Loucy (cell line): ENCODE results near the gene TXNDC5.

Experiments
- H2AFZ ChIP-seq: fragments of 200-600 bp; sonication (generic); 2 replicates; pipeline ENCODE4 v1.6.0; 2016; ENCODE audit warnings: antibody characterized with exemption, mild to moderate bottlenecking, low read length, moderate library complexity
- H3F3A ChIP-seq: fragments of 200-600 bp; 2 replicates; pipeline ENCODE4 v1.6.0; 2016; ENCODE audit warnings: antibody characterized with exemption, low read depth, mild to moderate bottlenecking
- H3K27me3 ChIP-seq: fragments of 200-600 bp; sonication (generic); 2 replicates; pipeline ENCODE4 v1.6.1; 2014; ENCODE audit warnings: low read length, mild to moderate bottlenecking; ENCODE audit not compliant: insufficient read depth, poor library complexity, severe bottlenecking
- H3K36me3 ChIP-seq: fragments of 200-600 bp; sonication (generic); 2 replicates; pipeline ENCODE4 v1.6.1; 2016; ENCODE audit warnings: low read length; ENCODE audit not compliant: insufficient read depth
- H3K4me1 ChIP-seq: fragments of 200-600 bp; sonication (generic); 2 replicates; pipeline ENCODE4 v1.5.1; 2014; ENCODE audit warnings: low read length, mild to moderate bottlenecking; ENCODE audit not compliant: insufficient read depth, poor library complexity, severe bottlenecking
- H3K4me2 ChIP-seq: fragments of 200-600 bp; sonication (generic); 2 replicates; pipeline ENCODE4 v1.6.0; 2014; ENCODE audit warnings: antibody characterized with exemption, low read length, low read depth, mild to moderate bottlenecking; ENCODE audit not compliant: poor library complexity, severe bottlenecking
- H3K4me3 ChIP-seq: fragments of 200-600 bp; sonication (generic); 2 replicates; pipeline ENCODE4 v1.5.1; 2014; ENCODE audit warnings: low read length, mild to moderate bottlenecking, mixed read lengths; ENCODE audit not compliant: poor library complexity, severe bottlenecking
- H3K79me2 ChIP-seq: fragments of 200-600 bp; sonication (generic); 2 replicates; pipeline ENCODE4 v1.6.1; 2014; ENCODE audit warnings: low read length; ENCODE audit not compliant: insufficient read depth
- H3K9ac ChIP-seq: fragments of 200-600 bp; sonication (generic); 2 replicates; pipeline ENCODE4 v1.6.0; 2014; ENCODE audit warnings: mild to moderate bottlenecking, low read depth, low read length, moderate library complexity; ENCODE audit not compliant: poor library complexity, severe bottlenecking
- H3K9me2 ChIP-seq: fragments of 200-600 bp; sonication (generic); replicated peaks from 2 replicates; pipeline ENCODE4 v1.6.1; 2016; ENCODE audit warnings: low read depth, low read length, mixed read lengths
- H3K9me3 ChIP-seq: fragments of 200-600 bp; sonication (generic); 2 replicates; pipeline ENCODE4 v1.6.1; 2014; ENCODE audit warnings: mild to moderate bottlenecking, antibody characterized with exemption, low read length, low read depth; ENCODE audit not compliant: insufficient read depth
- H4K20me1 ChIP-seq: fragments of 200-600 bp; sonication (generic); 2 replicates; pipeline ENCODE4 v1.6.0; 2014; ENCODE audit warnings: antibody characterized with exemption, low read length, mild to moderate bottlenecking; ENCODE audit not compliant: insufficient read depth, poor library complexity, severe bottlenecking
- CTCF ChIP-seq: fragments of 200-600 bp; sonication (generic); conservative IDR thresholded peaks from 2 replicates; pipeline ENCODE4 v1.5.1; 2014; ENCODE audit warnings: mild to moderate bottlenecking, antibody characterized with exemption, low read length
- EZH2phosphoT487 ChIP-seq: fragments of 200-600 bp; IDR thresholded peaks from 2 replicates; pipeline ENCODE4 v1.6.1; 2018; ENCODE audit warnings: antibody characterized with exemption, mild to moderate bottlenecking, moderate library complexity, borderline replicate concordance

The TXNDC5 gene

DNA sequence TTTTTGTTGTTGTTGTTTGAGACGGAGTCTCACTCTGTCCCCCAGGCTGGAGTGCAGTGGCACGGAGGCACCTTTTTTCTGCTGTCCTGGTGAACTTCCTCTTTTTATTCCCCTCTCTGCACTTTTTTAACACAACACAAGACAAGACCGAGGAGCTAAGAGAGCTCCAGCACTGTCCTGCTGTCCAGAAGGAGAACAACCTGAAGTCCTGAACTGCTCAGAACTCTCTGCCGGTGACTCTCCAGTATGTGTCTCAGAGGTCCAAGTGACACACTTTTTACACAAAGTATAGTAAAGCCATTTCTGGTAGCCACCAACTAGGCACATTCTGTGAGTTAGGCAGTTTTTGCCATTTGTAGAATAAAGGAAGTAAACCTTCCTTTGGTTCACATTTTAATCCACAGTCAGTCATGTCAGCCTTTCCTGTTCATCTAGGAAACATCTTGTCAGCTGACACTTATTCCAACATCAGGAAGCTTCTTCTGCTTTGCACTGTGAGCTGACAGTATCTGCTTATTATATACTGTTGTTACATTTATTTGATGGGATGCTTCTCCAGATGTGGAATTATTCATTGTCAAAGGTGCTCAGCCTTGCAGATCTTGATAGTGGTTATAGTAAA lies 28.1 kb upstream of the TXNDC5 start:
- H3K79me2 ChIP-seq = no peaks in the 10 kb centered on the region
- H3K4me3 ChIP-seq = no peak overlapping the region
- H3K4me2 ChIP-seq = no peak overlapping the region
- peaks cover 3% of the 10 kb centered on the region for H3K4me1 ChIP-seq
- H4K20me1 ChIP-seq = no peaks in the 10 kb centered on the region
- no peaks in the 10 kb centered on the region for H3F3A ChIP-seq
- no peaks in the 10 kb centered on the region for H3K9me2 ChIP-seq
- H3K9me3 ChIP-seq = no peaks in the 10 kb centered on the region
- no peak overlapping the region; the same call in 1 of the 2 replicates for H2AFZ ChIP-seq
- H3K9ac ChIP-seq = no peak overlapping the region
- TF ChIP-seq EZH2phosphoT487 = no peak
- no peak for TF ChIP-seq CTCF
- H3K27me3 ChIP-seq = no peaks in the 10 kb centered on the region
- no peaks in the 10 kb centered on the region for H3K36me3 ChIP-seq

DNA sequence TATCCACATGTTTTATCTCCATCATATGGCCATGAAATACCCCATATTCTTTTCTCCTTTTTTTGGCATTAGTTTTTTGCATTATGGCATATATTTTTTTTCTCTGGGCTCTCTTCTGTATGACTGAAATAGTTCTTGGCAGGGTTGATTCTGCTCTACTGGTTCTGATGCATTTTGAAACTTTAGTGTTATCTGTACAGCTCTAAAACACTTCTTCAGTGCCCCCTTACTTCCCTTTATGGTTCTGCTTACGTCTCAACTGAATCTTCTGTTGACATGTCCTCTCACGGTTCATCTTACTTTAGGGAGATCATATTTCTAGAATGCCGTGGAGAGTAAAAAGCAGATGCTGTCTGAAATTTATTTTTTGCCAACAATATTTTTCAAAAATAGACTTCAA lies 23.2 kb upstream of the TXNDC5 start:
- H4K20me1 ChIP-seq = no peaks in the 10 kb centered on the region
- H3K4me2 ChIP-seq = no peak overlapping the region
- no peaks in the 10 kb centered on the region for H3K9me3 ChIP-seq
- no peak overlapping the region for H2AFZ ChIP-seq
- H3K4me3 ChIP-seq = no peak overlapping the region
- no peaks in the 10 kb centered on the region for H3K36me3 ChIP-seq
- H3K27me3 ChIP-seq = no peaks in the 10 kb centered on the region
- TF ChIP-seq EZH2phosphoT487 = no peak
- TF ChIP-seq CTCF = no peak
- H3K4me1 ChIP-seq = no peaks in the 10 kb centered on the region
- H3K9ac ChIP-seq = no peak overlapping the region
- H3F3A ChIP-seq = no peaks in the 10 kb centered on the region
- H3K9me2 ChIP-seq = no peaks in the 10 kb centered on the region
- no peaks in the 10 kb centered on the region for H3K79me2 ChIP-seq

DNA sequence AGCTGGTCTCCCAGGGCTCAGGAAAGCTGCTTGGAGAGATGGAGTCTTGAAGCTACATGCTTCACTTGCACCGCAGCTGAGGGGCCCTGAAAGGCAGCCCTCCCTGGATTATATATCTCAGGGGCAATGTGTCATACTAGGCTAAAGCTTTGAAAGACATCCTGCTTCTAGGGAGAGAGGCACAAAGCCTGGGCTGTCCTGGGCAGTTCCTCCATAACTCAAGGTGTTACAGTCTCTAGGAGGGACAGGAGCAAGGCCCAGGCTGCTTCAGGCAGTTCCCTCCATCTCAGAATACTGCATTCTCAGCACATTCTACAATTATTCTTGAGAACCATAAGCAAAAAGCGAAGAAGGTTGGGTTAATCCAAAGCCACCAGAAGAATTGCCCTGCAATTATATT lies 22.0 kb upstream of the TXNDC5 start:
- Histone ChIP-seq H3K9me2 (no peaks in the 10 kb centered on the region), H3K4me2 (no peak overlapping the region), H3F3A (no peaks in the 10 kb centered on the region), H3K27me3 (no peaks in the 10 kb centered on the region), H3K79me2 (no peaks in the 10 kb centered on the region), H3K36me3 (no peaks in the 10 kb centered on the region), H3K4me3 (no peak overlapping the region), H3K9ac (no peak overlapping the region), H3K9me3 (no peaks in the 10 kb centered on the region), H2AFZ (no peak overlapping the region), H3K4me1 (no peaks in the 10 kb centered on the region), H4K20me1 (no peaks in the 10 kb centered on the region)
- TF ChIP-seq EZH2phosphoT487 (no peak), CTCF (no peak)
